Dermis microvascular lymphatic vessel endothelial cell (primary cell): Measurements from ENCODE around the gene PAQR6. TPM values are rescaled to one million over a fixed set of nuclear protein-coding genes. Genes with fewer than 3 reads are reported as not detected.
A peak's percentile ranks its signal among the peaks of the same experiment; 100 is the strongest.
"Not testable (repeated sequence)": the region's sequence is repeated elsewhere in the genome, so short reads cannot be mapped to it uniquely, and the experiment has no call there.

ENCODE experiments used
- DNase-seq, 2 donors: peaks; one replicate each; pipeline versions ENCODE4 v3.0.0 to v3.0.0-alpha.2; 2010; ENCODE audit warnings: low read depth in 2 of 2
- total RNA-seq: library from RNA; depleted of rRNA; stranded (reverse); fragments of >200 nt; gene quantifications from 2 replicates; pipeline ENCODE4 v1.2.1, GENCODE V29; 2014

PAQR6 gene
- total RNA-seq, 1 donor from 2014 or later, result 0.39 TPM

GRCh38 chr1:156232201-156232894, 15.5 kb downstream of the PAQR6 start:
- DNase-seq, result no peak

- DNase-seq, result no peak
Measured at GRCh38 chr1:156230473-156230837, 17.4 kb downstream of the PAQR6 start.

- DNase-seq, result no peak
Measured at GRCh38 chr1:156229809-156230472, 17.9 kb downstream of the PAQR6 start.

- no peak for DNase-seq
Measured at GRCh38 chr1:156228501-156228900, 19.4 kb downstream of the PAQR6 start.

- DNase-seq, result no peak
Measured at GRCh38 chr1:156226782-156227181, 21.1 kb downstream of the PAQR6 start.

GRCh38 chr1:156226116-156226538, 21.7 kb downstream of the PAQR6 start:
- no peak for DNase-seq

- no peak for DNase-seq
Measured at GRCh38 chr1:156225677-156226014, 22.2 kb downstream of the PAQR6 start.

GRCh38 chr1:156221986-156222692, 25.7 kb downstream of the PAQR6 start:
- DNase-seq, result no peak

- DNase-seq, result no peak
Measured at GRCh38 chr1:156220226-156220625, 27.6 kb downstream of the PAQR6 start.

- DNase-seq, result peak in 1 of 2 donors; percentile 67
Measured at GRCh38 chr1:156217871-156218270, 30.0 kb downstream of the PAQR6 start.

GRCh38 chr1:156216361-156217086, 31.3 kb downstream of the PAQR6 start:
- not testable (repeated sequence) for DNase-seq

- DNase-seq, result peak in 1 of 2 donors; percentile 12
Measured at GRCh38 chr1:156214024-156214748, 33.7 kb downstream of the PAQR6 start.

GRCh38 chr1:156213644-156213966, 34.3 kb downstream of the PAQR6 start:
- no peak for DNase-seq

- peak; percentile 92 to 97 for DNase-seq
Measured at GRCh38 chr1:156212833-156213643, 34.8 kb downstream of the PAQR6 start, which contains the start of gene PMF1. TSS of gene PMF1 (plus strand) at chr1:156213007. CDS start at chr1:156213016, 9 bp downstream.

GRCh38 chr1:156212130-156212529, 35.7 kb downstream of the PAQR6 start:
- no peak for DNase-seq

GRCh38 chr1:156211243-156211642, 36.6 kb downstream of the PAQR6 start:
- no peak for DNase-seq

GRCh38 chr1:156204686-156205085, 43.2 kb downstream of the PAQR6 start:
- DNase-seq, result no peak

GRCh38 chr1:156203331-156203730, 44.5 kb downstream of the PAQR6 start:
- no peak for DNase-seq

- DNase-seq, result no peak
Measured at GRCh38 chr1:156200044-156200443, 47.8 kb downstream of the PAQR6 start.

GRCh38 chr1:156198831-156199349, 49.0 kb downstream of the PAQR6 start:
- no peak for DNase-seq
